H1 (cell line): ENCODE results near the gene TUBGCP6. TPM values are rescaled to one million over a fixed set of nuclear protein-coding genes. Genes with fewer than 3 reads are reported as not detected.

Experiments used
- CTCF ChIA-PET: fragments of 300-600 bp; sonication (Branson Sonifier 250); formaldehyde crosslinking; loops from one replicate; lab custom pipeline; 2021; ENCODE audit not compliant: partially characterized antibody; lab: Charles Lee
- POLR2A ChIA-PET: fragments of 300-600 bp; sonication (Branson Sonifier 250); formaldehyde crosslinking; loops from one replicate; lab custom pipeline; 2021; ENCODE audit warnings: inconsistent platforms; ENCODE audit not compliant: partially characterized antibody; lab: Charles Lee
- DNase-seq, 2 experiments: peaks; one replicate each; pipeline versions ENCODE4 v3.0.0 to v3.0.0-alpha.2; 2010 to 2022; ENCODE audit warnings: low spot score in 2 of 2, low read depth in 1 of 2, mixed read lengths in 1 of 2
- FAIRE-seq: peaks from 2 replicates; lab custom pipeline; 2011; peaks lifted over from hg19 to GRCh38; lab: Jason Lieb, UNC
- H2AFZ ChIP-seq: 2 replicates; pipeline ENCODE4 v1.8.1; 2012; ENCODE audit warnings: low read length, inconsistent platforms
- H2AK5ac ChIP-seq: 2 replicates; pipeline ENCODE4 v1.6.1; 2013; ENCODE audit warnings: low read depth, low read length
- H2BK120ac ChIP-seq: replicated peaks from 2 replicates; pipeline ENCODE3; 2013; ENCODE audit warnings: low read depth, low read length, inconsistent platforms
- H2BK12ac ChIP-seq: 2 replicates; pipeline ENCODE4 v1.6.1; 2013; ENCODE audit warnings: low read depth, low read length
- H2BK15ac ChIP-seq: 2 replicates; pipeline ENCODE4 v1.6.1; 2013; ENCODE audit warnings: low read length
- H2BK20ac ChIP-seq: 2 replicates; pipeline ENCODE4 v1.6.1; 2013; ENCODE audit warnings: low read length
- H2BK5ac ChIP-seq: 2 replicates; pipeline ENCODE4 v1.6.1; 2013; ENCODE audit warnings: low read depth, low read length
- H3K14ac ChIP-seq: 2 replicates; pipeline ENCODE4 v1.6.1; 2013; ENCODE audit warnings: inconsistent platforms; ENCODE audit not compliant: insufficient read length
- H3K18ac ChIP-seq: 2 replicates; pipeline ENCODE4 v1.6.1; 2013; ENCODE audit warnings: low read length; ENCODE audit errors: extremely low read depth
- H3K23ac ChIP-seq: 2 replicates; pipeline ENCODE4 v1.6.1; 2013; ENCODE audit warnings: inconsistent platforms; ENCODE audit not compliant: insufficient read length
- H3K23me2 ChIP-seq: 2 replicates; pipeline ENCODE4 v1.6.1; 2013; ENCODE audit warnings: low read depth, low read length
- H3K27ac ChIP-seq: 2 replicates; pipeline ENCODE4 v1.6.1; 2011; ENCODE audit warnings: low read depth, low read length, inconsistent platforms
- H3K27me3 ChIP-seq, 4 experiments: replicated peaks in 1 of 4; 1 replicate in 1 of 4; 2 replicates in 3 of 4; pipeline versions ENCODE4 v1.6.1 to v1.8.1; 2011 to 2013; ENCODE audit warnings: low read length in 3 of 4, mild to moderate bottlenecking in 3 of 4, inconsistent platforms in 2 of 4, mixed read lengths in 2 of 4, moderate library complexity in 1 of 4; ENCODE audit not compliant: control insufficient read depth in 3 of 4, insufficient read depth in 3 of 4; ENCODE audit errors: extremely low read depth in 1 of 4
- H3K36me3 ChIP-seq, 4 experiments: 2 replicates each; pipeline versions ENCODE4 v1.6.1 to v1.8.1; 2011 to 2013; ENCODE audit warnings: mild to moderate bottlenecking in 4 of 4, low read length in 3 of 4, moderate library complexity in 2 of 4, control low read depth in 1 of 4, inconsistent platforms in 1 of 4; ENCODE audit not compliant: insufficient read depth in 4 of 4, control insufficient read depth in 2 of 4
- H3K4ac ChIP-seq: replicated peaks from 2 replicates; pipeline ENCODE3; 2013; ENCODE audit warnings: low read length, low read depth, mixed read lengths, inconsistent platforms; ENCODE audit not compliant: insufficient read length
- H3K4me1 ChIP-seq, 4 experiments: replicated peaks in 1 of 4; 1 replicate in 1 of 4; 2 replicates in 3 of 4; pipeline versions ENCODE4 v1.6.1 to v1.8.1; 2011 to 2013; ENCODE audit warnings: low read length in 3 of 4, inconsistent platforms in 2 of 4, mixed read lengths in 1 of 4; ENCODE audit not compliant: insufficient read depth in 4 of 4, control insufficient read depth in 3 of 4
- H3K4me2 ChIP-seq, 2 experiments: 2 replicates each; pipeline versions ENCODE4 v1.6.1 to v1.8.1; 2011 to 2013; ENCODE audit warnings: low read depth in 2 of 2, low read length in 2 of 2, control low read depth in 1 of 2, inconsistent platforms in 1 of 2, mild to moderate bottlenecking in 1 of 2; ENCODE audit not compliant: insufficient read depth in 1 of 2
- H3K4me3 ChIP-seq, 4 experiments: fragments of 200-600, 300-600 bp in 1 of 4; sonication (generic), shearing (Covaris generic), sonication (Bioruptor Twin) in 1 of 4; 2 replicates each; pipeline versions ENCODE4 v1.5.1 to v1.8.1; 2011 to 2016; ENCODE audit warnings: low read length in 4 of 4, low read depth in 3 of 4, control low read depth in 2 of 4, inconsistent platforms in 2 of 4, mild to moderate bottlenecking in 2 of 4, mixed read lengths in 1 of 4, moderate library complexity in 1 of 4; ENCODE audit not compliant: insufficient read depth in 2 of 4; ENCODE audit errors: extremely low read depth in 1 of 4
- H3K56ac ChIP-seq: replicated peaks from 2 replicates; pipeline ENCODE3; 2013; ENCODE audit warnings: low read depth, mild to moderate bottlenecking, mixed read lengths, low read length, inconsistent platforms; ENCODE audit not compliant: insufficient read length
- H3K79me1 ChIP-seq: 2 replicates; pipeline ENCODE4 v1.6.1; 2013; ENCODE audit warnings: low read depth, low read length, control low read depth
- H3K79me2 ChIP-seq, 2 experiments: 2 replicates each; pipeline versions ENCODE4 v1.6.1 to v1.8.1; 2012 to 2013; ENCODE audit warnings: low read length in 2 of 2, mild to moderate bottlenecking in 2 of 2, inconsistent platforms in 1 of 2; ENCODE audit not compliant: insufficient read depth in 2 of 2, control insufficient read depth in 1 of 2
- H3K9ac ChIP-seq, 4 experiments: replicated peaks in 1 of 4; 1 replicate in 1 of 4; 2 replicates in 3 of 4; pipeline versions ENCODE4 v1.6.1 to v1.8.1; 2011 to 2013; ENCODE audit warnings: low read depth in 3 of 4, low read length in 3 of 4, control low read depth in 2 of 4, mild to moderate bottlenecking in 2 of 4, moderate library complexity in 2 of 4, inconsistent platforms in 1 of 4; ENCODE audit errors: extremely low read depth in 1 of 4
- H3K9me3 ChIP-seq, 2 experiments: 2 replicates each; pipeline versions ENCODE4 v1.6.1 to v1.8.1; 2012 to 2013; ENCODE audit warnings: mild to moderate bottlenecking in 2 of 2, moderate library complexity in 2 of 2, control low read depth in 1 of 2, inconsistent platforms in 1 of 2, low read depth in 1 of 2, low read length in 1 of 2, mixed read lengths in 1 of 2; ENCODE audit not compliant: insufficient read depth in 2 of 2
- H4K20me1 ChIP-seq, 2 experiments: replicated peaks in 1 of 2; 2 replicates each; pipeline versions ENCODE3 to v1.8.1; 2011 to 2013; ENCODE audit warnings: inconsistent platforms in 2 of 2, low read length in 2 of 2, mild to moderate bottlenecking in 1 of 2; ENCODE audit not compliant: insufficient read depth in 2 of 2, control insufficient read depth in 1 of 2
- H4K5ac ChIP-seq: 2 replicates; pipeline ENCODE4 v1.6.1; 2013; ENCODE audit warnings: low read length, low read depth, mixed read lengths, inconsistent platforms; ENCODE audit not compliant: insufficient read length
- H4K8ac ChIP-seq: 2 replicates; pipeline ENCODE4 v1.8.0; 2013; ENCODE audit warnings: mild to moderate bottlenecking, moderate library complexity, low read length, inconsistent platforms; ENCODE audit not compliant: insufficient read depth; ENCODE audit errors: extremely low read depth
- H4K91ac ChIP-seq: replicated peaks from 2 replicates; pipeline ENCODE3; 2013; ENCODE audit warnings: low read length, mixed read lengths, inconsistent platforms; ENCODE audit not compliant: insufficient read length
- EGR1 ChIP-seq: IDR thresholded peaks from 2 replicates; pipeline ENCODE4 v1.6.1; 2011; ENCODE audit warnings: low read depth, low read length, borderline replicate concordance
- EP300 ChIP-seq, 2 experiments: IDR thresholded peaks; 1 replicate in 1 of 2; 2 replicates in 1 of 2; pipeline ENCODE4 v1.6.1; 2011 to 2012; ENCODE audit warnings: low read depth in 2 of 2, low read length in 2 of 2, mild to moderate bottlenecking in 2 of 2, borderline replicate concordance in 1 of 2, inconsistent platforms in 1 of 2, moderate library complexity in 1 of 2
- EZH2 ChIP-seq: fragments of 200-600 bp; sonication (generic); IDR thresholded peaks from 2 replicates; pipeline ENCODE4 v1.7.1; 2012; ENCODE audit warnings: low read depth, mild to moderate bottlenecking, moderate library complexity, low read length, inconsistent platforms; ENCODE audit not compliant: severe bottlenecking
- GTF2F1 ChIP-seq: IDR thresholded peaks from 2 replicates; pipeline ENCODE4 v1.6.1; 2012; ENCODE audit warnings: low read depth, low read length, improper control_type of control experiment, borderline replicate concordance
- NRF1 ChIP-seq: IDR thresholded peaks from 2 replicates; pipeline ENCODE4 v1.6.1; 2011; ENCODE audit warnings: mild to moderate bottlenecking, low read depth, low read length, improper control_type of control experiment
- SP1 ChIP-seq: IDR thresholded peaks from 2 replicates; pipeline ENCODE4 v1.6.1; 2011; ENCODE audit warnings: low read depth, low read length
- TAF1 ChIP-seq: IDR thresholded peaks from 2 replicates; pipeline ENCODE4 v1.6.1; 2011; ENCODE audit warnings: mild to moderate bottlenecking, low read depth, low read length
- WGBS, 2 experiments: shearing (Covaris generic) in 1 of 2; methylation state at CpG; one replicate each; pipeline versions ENCODE4 v1.1.6 to v1.1.7; 2013 to 2015; ENCODE audit warnings: low lambda C conversion rate in 2 of 2, mixed read lengths in 2 of 2, inconsistent platforms in 1 of 2, low coverage in 1 of 2, missing lambda C conversion rate in 1 of 2; ENCODE audit not compliant: insufficient replicate concordance in 2 of 2, insufficient coverage in 1 of 2, insufficient read length in 1 of 2; ENCODE audit errors: extremely low coverage in 1 of 2, missing lambda C conversion rate in 1 of 2; 5-methylcytosine and 5-hydroxymethylcytosine counted together
- polyA plus RNA-seq, 7 experiments: library from polyadenylated mRNA; depleted of rRNA in 3 of 7; stranded (reverse) in 5 of 7; unstranded in 2 of 7; fragments of >200 nt in 5 of 7; fragments of 200-250 nt in 2 of 7; gene quantifications; 1 replicate in 5 of 7; 2 replicates in 1 of 7; 4 replicates in 1 of 7; pipeline versions ENCODE4 v1.2.1 to v1.2.3, GENCODE V29; 2011 to 2013; ENCODE audit warnings: missing spikeins in 2 of 7, mixed read lengths in 2 of 7
- total RNA-seq: library from RNA; stranded (reverse); fragmentation: NEBNext Ultra II Directional; extraction: Animal tissue kit (Norgen Biotek cat#: 25700); gene quantifications from 2 replicates; pipeline ENCODE4 v1.2.1, GENCODE V29; 2021
- TF ChIP-seq, protein P1 (sequence below): IDR thresholded peaks from 2 replicates; pipeline ENCODE4 v1.6.1; 2011; ENCODE audit warnings: low read length, improper control_type of control experiment
- TF ChIP-seq, protein P2 (sequence below): IDR thresholded peaks from 2 replicates; pipeline ENCODE4 v1.6.1; 2012; ENCODE audit warnings: inconsistent platforms

TUBGCP6 gene
- total and polyA plus RNA-seq, 2 of the 8 experiments (the other 6 are each of a cell fraction or from before 2014, with no cell fraction given), result 24.2 to 24.7 TPM

GRCh38 chr22:50245214-50246072, 620 bp upstream of the TUBGCP6 start:
- DNase-seq, result no peak
- Histone ChIP-seq H3K9me3 (no peaks in the 10 kb centered on the region), H3K27me3 (no peaks in the 10 kb centered on the region), H3K23ac (no peak overlapping the region), H2BK15ac (no peak overlapping the region), H3K4ac (peak overlapping the region; percentile 87), H2AFZ (no peak overlapping the region), H3K79me2 (peaks cover 4 to 22% of the 10 kb centered on the region in 2 experiments; a peak in 3 of 4 replicates), H2BK5ac (peak overlapping the region; percentile 89), H3K27ac (peak overlapping the region; percentile 70), H3K4me3 (peak overlapping the region; percentile 87 to 96 (median 90)), H2BK12ac (no peak overlapping the region; the same call in 1 of the 2 replicates), H2BK120ac (no peak overlapping the region), H3K4me1 (peaks cover 0 to 27% (median 20%) of the 10 kb centered on the region in 4 experiments; a peak in 6 of 7 replicates), H4K20me1 (peaks cover 2 to 23% of the 10 kb centered on the region in 2 experiments), H3K14ac (no peak overlapping the region), H3K9ac (peak overlapping the region; percentile 68 to 82 (median 78); a peak in 6 of 7 replicates), H3K4me2 (peak overlapping the region; percentile 92 to 97), H3K79me1 (peaks cover 15% of the 10 kb centered on the region), H4K8ac (peak overlapping the region; percentile 84), H2BK20ac (no peak overlapping the region), H3K56ac (no peak overlapping the region), H3K23me2 (peaks cover 14% of the 10 kb centered on the region), H4K91ac (peak overlapping the region; percentile 91), H2AK5ac (no peak overlapping the region; the same call in 1 of the 2 replicates), H3K18ac (peak overlapping the region; percentile 95), H4K5ac (peak overlapping the region; percentile 87), H3K36me3 (no peaks in the 10 kb centered on the region)
- FAIRE-seq, result no peak
- POLR2A ChIA-PET, result interaction anchor here (1.2 to 1.6 kb wide), 5 partner anchors 9 to 197 kb away, joined by 3 to 5 read pairs (median 3); partner anchors contain the start of gene SELENOO
- 41% methylated on average over 19 of the region's 53 CpGs; no CpG with 5 or more reads in 1 of the 2 experiments for WGBS, 2 experiments
- CTCF ChIA-PET, result interaction anchor here (0.9 kb wide), 1 partner anchor 96 kb away, joined by 3 read pairs; no protein-coding TSS in a partner anchor
- TF ChIP-seq EZH2 (no peak), EGR1 (no peak), EP300 (IDR thresholded peaks at IDR 0.05; ENCODE audit: borderline replicate concordance in 1 of 2, low read depth in 2 of 2, low read length in 2 of 2) (no peak), TAF1 (no peak), GTF2F1 (no peak), SP1 (no peak), NRF1 (no peak)
- TF ChIP-seq, protein P1, sequence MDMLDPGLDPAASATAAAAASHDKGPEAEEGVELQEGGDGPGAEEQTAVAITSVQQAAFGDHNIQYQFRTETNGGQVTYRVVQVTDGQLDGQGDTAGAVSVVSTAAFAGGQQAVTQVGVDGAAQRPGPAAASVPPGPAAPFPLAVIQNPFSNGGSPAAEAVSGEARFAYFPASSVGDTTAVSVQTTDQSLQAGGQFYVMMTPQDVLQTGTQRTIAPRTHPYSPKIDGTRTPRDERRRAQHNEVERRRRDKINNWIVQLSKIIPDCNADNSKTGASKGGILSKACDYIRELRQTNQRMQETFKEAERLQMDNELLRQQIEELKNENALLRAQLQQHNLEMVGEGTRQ, result no peak
- TF ChIP-seq, protein P2, sequence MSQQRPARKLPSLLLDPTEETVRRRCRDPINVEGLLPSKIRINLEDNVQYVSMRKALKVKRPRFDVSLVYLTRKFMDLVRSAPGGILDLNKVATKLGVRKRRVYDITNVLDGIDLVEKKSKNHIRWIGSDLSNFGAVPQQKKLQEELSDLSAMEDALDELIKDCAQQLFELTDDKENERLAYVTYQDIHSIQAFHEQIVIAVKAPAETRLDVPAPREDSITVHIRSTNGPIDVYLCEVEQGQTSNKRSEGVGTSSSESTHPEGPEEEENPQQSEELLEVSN, result no peak
